ENCODE results near the gene MAP3K5.

MAP3K5 gene

GRCh38 chr6:136527831-136528230, 264.4 kb downstream of the MAP3K5 start:
- DNase-seq, result no peak

GRCh38 chr6:136526937-136527336, 265.3 kb downstream of the MAP3K5 start:
- DNase-seq, result no peak

GRCh38 chr6:136526196-136526930, 265.9 kb downstream of the MAP3K5 start:
- DNase-seq, result peak; percentile 50 to 57

- peak in 1 of 2 donors; percentile 30 for DNase-seq
Measured at GRCh38 chr6:136525586-136526195, 266.6 kb downstream of the MAP3K5 start.

- peak in 1 of 2 donors; percentile 13 for DNase-seq
Measured at GRCh38 chr6:136524936-136525413, 267.3 kb downstream of the MAP3K5 start.

DNA sequence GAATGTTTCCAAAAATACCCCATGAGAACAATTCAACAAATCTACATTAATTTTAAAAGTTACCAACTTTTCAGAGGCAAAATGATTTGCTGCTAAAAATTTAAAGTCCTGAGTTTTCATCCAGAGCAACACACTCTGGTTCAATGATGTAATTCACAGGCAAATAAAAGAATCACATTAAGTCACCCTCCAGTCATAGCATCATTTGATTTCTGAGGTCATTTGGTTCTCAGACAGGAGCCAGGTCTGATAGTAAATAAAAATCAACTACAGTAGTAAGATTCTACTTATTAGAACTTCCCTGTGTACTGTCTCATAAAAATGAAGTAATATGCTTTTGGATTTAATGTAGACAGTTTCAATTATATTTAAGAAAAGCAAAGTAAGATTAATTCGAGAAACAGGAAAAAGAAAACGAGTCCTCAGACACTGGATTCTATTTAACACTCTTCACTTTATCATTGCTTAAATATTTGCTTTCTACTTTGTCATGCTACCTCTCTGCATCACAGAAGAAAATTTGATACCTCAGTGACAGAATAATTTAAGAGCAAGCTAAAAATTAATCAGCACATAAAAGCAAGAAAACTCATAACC, 267.8 kb downstream of the MAP3K5 start:
- no peak for DNase-seq

- no peak for DNase-seq
Measured at GRCh38 chr6:136523196-136523595, 269.1 kb downstream of the MAP3K5 start.

DNA sequence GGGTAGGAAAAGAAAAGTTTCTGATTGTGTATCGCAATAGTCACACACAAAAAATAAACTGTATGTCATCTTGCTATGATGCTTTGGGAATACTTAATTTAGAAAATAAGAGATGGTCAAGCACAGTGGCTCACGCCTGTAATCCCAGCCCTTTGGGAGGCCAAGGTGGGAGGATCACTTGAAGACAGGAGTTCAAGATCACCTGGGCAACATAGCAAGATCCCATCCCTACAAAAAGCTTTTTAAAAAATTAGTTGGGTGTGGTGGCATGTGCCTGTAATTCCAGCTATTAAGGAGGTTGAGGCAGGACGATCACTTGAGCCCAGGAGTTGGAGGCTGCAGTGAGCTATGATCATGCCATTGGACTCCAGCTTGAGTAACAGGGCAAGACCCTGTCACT, 269.6 kb downstream of the MAP3K5 start:
- no peak for DNase-seq

DNA sequence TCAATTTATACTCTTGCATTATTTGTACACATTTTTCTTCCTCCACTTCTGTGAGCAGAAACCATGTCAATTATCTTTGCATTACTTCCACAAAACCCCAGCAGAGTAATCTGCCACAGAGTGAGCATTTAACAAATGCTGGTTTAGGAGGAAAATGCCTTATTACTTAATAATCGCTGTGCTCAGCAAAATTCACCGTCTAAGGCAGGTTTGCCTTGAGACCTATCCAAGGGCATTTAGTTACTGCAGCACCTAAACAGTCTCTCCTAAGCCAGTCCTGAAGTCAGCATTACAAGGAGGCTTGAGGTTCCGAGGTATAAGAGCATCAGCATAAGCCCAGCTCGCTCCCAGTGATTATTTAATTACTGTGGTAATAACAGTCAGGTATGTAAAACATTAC, 270.4 kb downstream of the MAP3K5 start:
- DNase-seq, result no peak

DNA sequence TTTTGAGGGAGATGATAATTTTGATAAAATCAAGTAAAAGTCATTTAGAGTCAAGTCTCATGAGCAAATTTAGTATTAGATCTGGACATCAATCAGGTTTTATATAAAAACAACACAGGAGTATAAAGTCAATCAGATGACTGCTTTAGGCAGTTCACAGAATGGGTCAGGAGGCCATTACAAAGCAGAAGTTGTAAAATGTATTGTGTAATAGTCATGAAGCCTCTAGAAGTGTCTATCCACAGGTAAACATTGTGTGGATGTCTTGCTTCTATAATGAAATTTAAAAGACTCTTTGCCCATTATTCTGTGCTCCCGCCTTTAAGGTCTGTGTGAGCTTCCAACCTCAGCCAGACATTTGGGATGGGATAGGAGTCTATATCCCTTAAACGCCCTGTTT, 270.9 kb downstream of the MAP3K5 start:
- DNase-seq, result peak in 1 of 2 donors; percentile 13

GRCh38 chr6:136520517-136520916, 271.8 kb downstream of the MAP3K5 start:
- peak in 1 of 2 donors; percentile 5 for DNase-seq

GRCh38 chr6:136517582-136517981, 274.7 kb downstream of the MAP3K5 start:
- no peak for DNase-seq

DNA sequence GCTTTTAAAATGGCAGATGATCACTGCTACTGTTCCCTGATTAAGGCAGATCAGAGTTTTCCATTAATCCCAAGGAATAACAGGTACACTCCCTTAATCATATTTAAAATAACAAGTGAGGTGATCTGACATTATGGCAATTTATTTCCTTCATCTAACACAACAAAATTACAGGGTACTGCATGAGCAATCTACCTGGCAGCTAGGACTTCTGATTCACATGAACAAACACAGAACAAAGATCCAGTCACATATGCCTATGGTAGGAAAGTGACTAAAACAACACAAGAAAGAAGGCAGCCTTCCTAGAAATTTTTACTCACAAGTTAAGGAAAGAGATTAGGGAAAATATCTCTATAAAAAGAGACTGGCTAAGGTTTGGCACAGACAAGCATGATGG, 275.3 kb downstream of the MAP3K5 start:
- DNase-seq, result no peak

- no peak for DNase-seq
Measured at GRCh38 chr6:136514591-136514990, 277.7 kb downstream of the MAP3K5 start.

DNA sequence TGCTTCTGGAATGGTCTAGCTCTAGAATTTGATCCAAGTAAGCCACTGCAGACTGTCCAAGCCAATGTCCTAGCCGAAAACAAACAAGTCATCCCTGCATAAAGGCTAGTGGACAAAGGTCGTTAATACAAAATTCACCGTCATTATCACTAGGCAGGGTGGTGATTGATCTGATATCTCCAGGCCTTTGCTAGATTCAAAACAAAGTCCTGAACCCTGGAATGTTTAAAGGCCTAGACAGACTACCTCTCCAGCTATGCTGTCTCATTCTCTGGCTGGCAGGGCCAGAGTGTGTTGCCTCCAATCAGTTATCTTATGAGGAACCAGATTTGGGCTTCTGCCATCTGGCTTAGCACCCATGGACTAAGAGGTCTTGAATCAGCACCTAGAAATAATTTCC, 280.4 kb downstream of the MAP3K5 start:
- DNase-seq, result no peak

DNA sequence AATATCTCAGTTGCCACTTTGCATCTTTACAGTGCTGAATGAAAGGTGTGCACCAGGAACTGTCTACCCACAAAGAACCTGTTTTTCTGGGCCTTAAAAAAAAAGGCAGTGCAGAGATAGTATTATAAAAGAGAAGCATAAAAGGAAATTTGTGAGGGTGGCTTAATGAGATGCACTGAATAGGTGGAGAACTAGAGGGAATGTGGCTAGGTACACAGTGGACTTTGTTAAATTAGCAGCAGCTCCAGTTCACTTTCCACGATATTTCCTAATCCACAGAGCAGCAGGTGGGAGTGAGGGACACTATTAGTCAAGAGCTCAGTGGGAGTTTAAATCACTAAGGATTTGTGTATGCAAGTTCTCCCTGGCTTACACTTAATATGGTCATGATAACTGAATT, 280.9 kb downstream of the MAP3K5 start:
- DNase-seq, result peak in 1 of 2 donors; percentile 7

DNA sequence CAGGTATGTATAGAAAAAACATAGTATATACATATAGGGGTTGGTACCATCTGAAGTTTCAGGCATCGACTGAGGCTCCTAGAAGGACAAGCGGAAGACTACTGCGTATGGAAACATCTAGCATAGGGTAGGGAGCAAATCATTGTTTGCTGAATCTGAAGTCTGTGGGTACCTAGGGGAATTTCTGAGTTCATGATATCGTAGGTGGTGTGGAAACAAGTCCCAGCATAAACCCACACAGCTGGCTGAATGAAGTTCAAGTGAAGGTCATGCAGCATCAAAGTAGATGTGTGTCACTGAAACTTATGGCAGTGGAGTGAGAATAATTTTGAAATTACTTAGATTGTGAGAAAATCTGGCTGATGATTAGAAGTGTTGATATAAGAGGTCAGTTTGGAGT, 281.5 kb downstream of the MAP3K5 start:
- peak in 1 of 2 donors; percentile 10 for DNase-seq

- no peak for DNase-seq
Measured at GRCh38 chr6:136510299-136510698, 282.0 kb downstream of the MAP3K5 start.

GRCh38 chr6:136508725-136509392, 283.4 kb downstream of the MAP3K5 start:
- DNase-seq, result no peak

Data from inflammatory macrophage treated with lipopolysaccharide for 1 hour (primary cell).